NT2/D1 (cell line): ENCODE results near the gene ZNF730.

Experiments
- SUZ12 ChIP-seq: IDR thresholded peaks from 2 replicates; pipeline ENCODE4 v1.6.1; 2011; ENCODE audit not compliant: insufficient read length, insufficient read depth; ENCODE audit errors: extremely low read depth
- YY1 ChIP-seq: IDR thresholded peaks from 2 replicates; pipeline ENCODE4 v1.6.1; 2011; ENCODE audit not compliant: insufficient read length, insufficient read depth
- ZNF274 ChIP-seq: IDR thresholded peaks from 2 replicates; pipeline ENCODE4 v1.6.1; 2011; ENCODE audit warnings: mild to moderate bottlenecking, low read depth, low read length

DNA sequence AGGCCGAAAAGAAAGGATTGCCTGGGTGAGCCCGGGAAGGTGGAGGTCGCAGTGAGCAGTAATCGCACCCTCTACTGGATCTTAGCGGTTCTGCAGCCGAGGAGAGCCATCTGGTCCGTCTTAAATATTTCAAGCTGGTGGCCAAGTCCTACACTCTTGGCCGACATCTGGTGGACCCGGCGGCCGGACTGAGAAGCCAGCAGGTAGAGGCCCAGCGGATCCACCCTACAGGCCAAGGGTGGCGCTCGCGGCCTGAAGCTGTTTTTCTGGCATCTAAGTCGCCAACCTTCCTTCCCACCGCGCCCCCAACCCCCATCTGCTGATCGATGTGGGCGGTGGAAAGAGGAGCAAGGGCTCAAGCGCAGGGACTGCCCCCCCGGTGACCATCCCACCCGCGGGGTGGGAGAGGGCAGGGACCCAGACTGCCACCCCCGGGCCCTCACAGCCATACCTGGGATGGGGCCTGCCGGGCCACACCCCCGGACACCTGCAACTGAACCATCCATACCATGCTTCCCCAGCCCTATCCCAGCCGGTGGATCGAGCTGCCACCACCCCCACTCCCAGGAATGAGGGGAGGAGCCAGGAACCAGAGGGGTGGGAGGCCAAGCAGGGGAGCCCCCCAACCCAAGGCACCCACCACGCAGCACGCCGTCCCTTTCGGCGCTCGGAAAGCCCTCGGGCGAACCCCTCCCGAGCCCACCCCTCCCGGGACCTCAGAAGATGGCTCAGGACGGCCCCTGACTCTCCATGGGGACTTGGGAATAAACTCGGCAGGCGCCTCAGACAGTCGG is 46.3 kb upstream of the ZNF730 start:
- TF ChIP-seq YY1 (no peak), ZNF274 (no peak), SUZ12 (no peak)
